IPS DF 6.9 (cell line): ENCODE results near the gene CTNNA2.

Experiments used
- DNase-seq: peaks from one replicate; pipeline ENCODE4 v3.0.0-alpha.2; 2013; ENCODE audit warnings: low read depth, low spot score
- H3K27ac ChIP-seq: one replicate; pipeline ENCODE4 v1.5.1; 2013; ENCODE audit warnings: low read length, control low read depth
- H3K27me3 ChIP-seq: 2 replicates; pipeline ENCODE4 v1.6.1; 2013; ENCODE audit warnings: mild to moderate bottlenecking, low read length; ENCODE audit not compliant: control insufficient read depth, insufficient read depth
- H3K36me3 ChIP-seq: 2 replicates; pipeline ENCODE4 v1.6.1; 2013; ENCODE audit warnings: low read length; ENCODE audit not compliant: control insufficient read depth, insufficient read depth
- H3K4me1 ChIP-seq: 2 replicates; pipeline ENCODE4 v1.6.1; 2013; ENCODE audit warnings: low read length; ENCODE audit not compliant: control insufficient read depth, insufficient read depth
- H3K4me3 ChIP-seq: 2 replicates; pipeline ENCODE4 v1.5.1; 2013; ENCODE audit warnings: mild to moderate bottlenecking, low read length
- H3K9me3 ChIP-seq: 2 replicates; pipeline ENCODE4 v1.6.1; 2013; ENCODE audit warnings: low read length, inconsistent platforms; ENCODE audit not compliant: control insufficient read depth, insufficient read depth
- WGBS: extraction: QIAGEN DNeasy Blood & Tissue Kit; methylation state at CpG from one replicate; pipeline ENCODE4 v1.1.7; 2013; ENCODE audit warnings: mixed read lengths, missing lambda C conversion rate; ENCODE audit not compliant: insufficient read length, insufficient coverage; 5-methylcytosine and 5-hydroxymethylcytosine counted together

CTNNA2 gene

DNA sequence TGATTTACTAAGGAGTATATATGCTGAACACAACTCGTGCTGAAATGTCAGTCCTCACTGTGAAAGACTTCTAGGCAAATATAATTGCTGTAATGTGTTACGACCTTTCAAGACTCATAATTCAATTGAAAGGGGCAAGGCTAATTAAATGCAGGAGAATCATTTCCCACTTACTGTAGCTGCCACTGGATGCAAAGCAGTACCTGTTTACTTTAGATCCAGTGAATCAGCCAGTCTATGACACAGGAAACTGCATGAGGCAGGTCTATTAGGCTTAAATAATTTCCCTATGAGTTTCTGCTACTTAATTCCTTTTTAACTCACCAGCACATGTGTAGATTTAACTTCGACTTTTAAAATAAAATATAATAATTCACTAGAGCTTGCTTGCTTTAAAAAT lies 125.6 kb downstream of the CTNNA2 start:
- Histone ChIP-seq H3K4me1 (peaks cover 2% of the 10 kb centered on the region; the same call in 1 of the 2 replicates), H3K27me3 (no peaks in the 10 kb centered on the region), H3K4me3 (no peak overlapping the region), H3K9me3 (no peaks in the 10 kb centered on the region), H3K27ac (no peak overlapping the region), H3K36me3 (no peaks in the 10 kb centered on the region)
- 100% methylated on average over 1 of the region's 3 CpGs for WGBS
- no peak for DNase-seq

DNA sequence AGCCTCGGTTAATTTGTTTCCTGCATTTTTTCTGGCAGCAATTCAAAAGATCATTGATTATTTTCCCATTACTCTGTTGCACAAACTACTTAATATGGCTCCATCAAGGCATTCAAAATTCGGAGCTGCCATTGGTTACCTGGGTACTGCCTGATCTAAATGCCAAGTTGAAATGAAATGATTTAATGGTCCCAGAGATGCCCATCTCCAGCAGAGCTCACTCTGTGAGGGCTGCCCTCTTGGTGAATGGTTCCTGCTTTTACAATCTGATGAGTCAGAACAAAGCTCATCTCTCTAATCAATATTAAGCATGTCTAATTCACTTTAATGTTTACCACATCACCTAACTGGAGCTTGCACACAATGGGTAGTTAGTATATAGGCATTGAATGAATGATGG lies 126.1 kb downstream of the CTNNA2 start:
- WGBS: no CpG with 5 or more reads among the region's 2 CpGs
- peaks cover 2% of the 10 kb centered on the region; the same call in 1 of the 2 replicates for H3K4me1 ChIP-seq
- H3K36me3 ChIP-seq: no peaks in the 10 kb centered on the region
- no peaks in the 10 kb centered on the region for H3K27me3 ChIP-seq
- H3K27ac ChIP-seq: no peak overlapping the region
- H3K4me3 ChIP-seq: no peak overlapping the region
- no peak for DNase-seq
- no peaks in the 10 kb centered on the region for H3K9me3 ChIP-seq

DNA sequence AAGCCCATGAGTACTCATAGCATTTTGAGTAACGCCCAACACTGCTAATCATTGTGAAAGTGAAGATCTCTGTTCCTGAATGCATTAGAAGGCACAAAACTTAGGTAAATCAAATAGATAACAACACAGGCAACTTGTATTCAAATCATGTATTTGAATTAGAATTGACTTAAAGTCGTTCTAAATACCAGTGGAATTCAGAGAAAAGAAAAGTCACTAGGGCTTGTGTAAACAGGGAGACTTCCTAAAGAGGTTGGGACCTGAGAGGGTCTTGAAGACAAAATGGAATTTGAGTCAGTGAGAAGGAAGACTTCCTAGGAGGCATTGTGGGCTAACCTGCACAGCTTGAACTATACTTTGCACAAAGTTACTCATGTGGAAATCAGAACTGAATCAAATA lies 127.2 kb downstream of the CTNNA2 start:
- DNase-seq: peak; percentile 22
- Histone ChIP-seq H3K4me3 (no peak overlapping the region), H3K27me3 (no peaks in the 10 kb centered on the region), H3K27ac (no peak overlapping the region), H3K36me3 (no peaks in the 10 kb centered on the region), H3K9me3 (no peaks in the 10 kb centered on the region), H3K4me1 (peaks cover 2% of the 10 kb centered on the region; the same call in 1 of the 2 replicates)
- WGBS: no CpG with 5 or more reads among the region's 2 CpGs

DNA sequence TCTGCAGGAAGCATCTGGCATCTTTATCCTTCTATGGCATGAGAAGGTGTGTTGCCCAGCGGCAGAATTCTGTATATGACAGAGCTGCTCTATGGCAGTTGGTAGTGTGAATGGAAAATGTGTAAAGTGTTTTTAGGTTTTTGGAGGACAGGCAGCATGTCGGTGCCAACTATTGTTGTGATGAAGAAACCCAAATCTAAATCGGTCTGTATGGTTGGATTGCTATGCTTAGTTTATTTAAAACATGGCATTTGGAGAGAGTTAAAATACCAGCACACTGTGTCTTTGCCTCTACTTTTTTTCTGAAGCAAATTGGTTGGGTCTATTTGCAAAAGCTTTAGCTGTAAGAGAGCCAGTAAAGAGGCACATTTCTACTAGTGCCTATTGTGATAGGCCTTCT lies 136.7 kb downstream of the CTNNA2 start:
- no peak for DNase-seq
- no peak overlapping the region for H3K4me3 ChIP-seq
- no peaks in the 10 kb centered on the region for H3K27me3 ChIP-seq
- no CpG with 5 or more reads among the region's 3 CpGs for WGBS
- H3K27ac ChIP-seq: no peak overlapping the region
- no peaks in the 10 kb centered on the region for H3K9me3 ChIP-seq
- H3K36me3 ChIP-seq: no peaks in the 10 kb centered on the region
- no peaks in the 10 kb centered on the region for H3K4me1 ChIP-seq

DNA sequence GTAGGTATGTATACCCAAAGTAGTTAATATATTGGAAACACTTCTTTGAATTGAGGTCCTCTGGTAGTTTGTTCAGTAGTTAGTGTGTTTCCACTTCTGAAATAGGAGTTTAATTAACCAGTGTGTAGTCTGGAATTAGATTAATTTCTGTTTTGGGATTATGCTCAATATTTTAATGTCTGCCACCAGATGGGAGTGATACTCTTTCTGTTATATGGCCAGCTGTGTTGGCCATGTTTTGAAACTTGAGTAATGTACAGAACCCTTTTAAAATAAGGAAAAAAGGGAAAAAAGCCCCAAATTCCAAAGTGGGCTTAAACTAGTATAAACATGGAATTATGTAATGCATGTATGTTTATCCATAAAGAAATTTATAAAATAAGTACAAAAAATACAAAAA lies 147.7 kb downstream of the CTNNA2 start:
- Histone ChIP-seq H3K4me3 (no peak overlapping the region), H3K4me1 (no peaks in the 10 kb centered on the region), H3K36me3 (no peaks in the 10 kb centered on the region), H3K9me3 (no peaks in the 10 kb centered on the region), H3K27ac (no peak overlapping the region), H3K27me3 (no peaks in the 10 kb centered on the region)
- DNase-seq: no peak

DNA sequence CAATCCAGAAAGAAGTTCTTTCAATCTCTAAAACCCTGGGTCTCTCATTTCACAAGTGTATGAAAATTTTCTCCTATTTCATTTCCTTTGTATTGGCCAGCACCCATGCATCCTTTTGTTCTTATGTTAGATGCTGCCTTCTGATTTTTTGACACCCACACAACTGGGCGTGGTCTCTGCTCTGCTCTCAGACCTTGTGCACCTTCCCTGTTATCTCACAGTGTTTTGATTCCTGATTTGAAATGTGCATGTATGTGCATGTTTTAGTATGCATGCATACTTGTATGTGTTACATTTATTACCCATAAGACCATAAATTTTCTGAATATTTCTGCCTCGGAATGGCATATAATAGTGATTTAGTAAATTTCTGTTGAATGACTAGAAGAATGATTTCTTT lies 152.2 kb downstream of the CTNNA2 start:
- Histone ChIP-seq H3K36me3 (no peaks in the 10 kb centered on the region), H3K27ac (no peak overlapping the region), H3K4me3 (no peak overlapping the region), H3K27me3 (no peaks in the 10 kb centered on the region), H3K4me1 (0 out of 2 replicates have a peak, but pooled peaks cover 4% of the 10 kb centered on the region), H3K9me3 (no peaks in the 10 kb centered on the region)
- no CpG with 5 or more reads among the region's 2 CpGs for WGBS
- no peak for DNase-seq

DNA sequence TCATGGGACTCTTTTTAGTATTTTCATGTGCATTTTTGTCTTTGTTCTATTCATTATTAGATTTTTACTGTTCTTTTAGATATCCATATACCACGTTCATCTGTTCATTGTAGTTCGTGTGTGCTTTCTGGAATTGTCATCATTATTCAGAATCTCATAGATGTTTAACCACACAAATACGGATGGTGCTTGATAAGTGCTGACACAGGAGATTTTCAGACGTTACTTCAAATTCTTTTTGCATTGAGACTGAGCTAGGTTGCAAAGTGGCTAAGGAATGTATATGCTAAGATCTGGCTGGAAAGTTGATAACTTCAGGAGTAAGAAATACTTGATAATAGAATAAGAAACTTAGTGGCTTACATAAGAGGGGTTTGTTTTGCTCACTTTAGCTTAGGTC lies 153.6 kb downstream of the CTNNA2 start:
- WGBS: no CpG with 5 or more reads among the region's 4 CpGs
- Histone ChIP-seq H3K36me3 (no peaks in the 10 kb centered on the region), H3K9me3 (no peaks in the 10 kb centered on the region), H3K4me3 (no peak overlapping the region), H3K27me3 (no peaks in the 10 kb centered on the region), H3K4me1 (0 out of 2 replicates have a peak, but pooled peaks cover 5% of the 10 kb centered on the region), H3K27ac (no peak overlapping the region)
- no peak for DNase-seq

DNA sequence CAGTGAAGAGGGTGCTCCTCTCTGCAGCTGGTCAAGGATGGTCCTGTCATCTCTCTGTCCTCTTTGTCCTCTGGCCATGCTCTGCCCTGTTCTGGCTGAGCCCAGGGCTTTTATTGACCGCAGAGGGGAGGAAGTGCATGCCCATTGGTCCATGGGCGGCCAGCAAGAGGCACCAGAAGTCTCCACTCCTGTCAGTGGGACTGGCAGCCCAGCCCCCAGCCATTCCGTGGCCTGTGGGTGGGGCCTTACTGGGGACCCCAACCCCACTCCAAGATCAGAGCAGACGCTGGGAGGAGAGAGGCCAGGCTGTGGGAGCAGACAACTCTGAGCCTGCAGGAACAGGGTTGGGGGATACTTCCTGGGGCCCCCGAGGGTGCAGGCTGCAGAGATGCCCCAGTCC lies 156.9 kb downstream of the CTNNA2 start:
- Histone ChIP-seq H3K27me3 (no peaks in the 10 kb centered on the region), H3K36me3 (no peaks in the 10 kb centered on the region), H3K9me3 (no peaks in the 10 kb centered on the region), H3K4me3 (no peak overlapping the region), H3K4me1 (0 out of 2 replicates have a peak, but pooled peaks cover 5% of the 10 kb centered on the region), H3K27ac (no peak overlapping the region)
- no peak for DNase-seq
- no CpG with 5 or more reads among the region's 5 CpGs for WGBS

DNA sequence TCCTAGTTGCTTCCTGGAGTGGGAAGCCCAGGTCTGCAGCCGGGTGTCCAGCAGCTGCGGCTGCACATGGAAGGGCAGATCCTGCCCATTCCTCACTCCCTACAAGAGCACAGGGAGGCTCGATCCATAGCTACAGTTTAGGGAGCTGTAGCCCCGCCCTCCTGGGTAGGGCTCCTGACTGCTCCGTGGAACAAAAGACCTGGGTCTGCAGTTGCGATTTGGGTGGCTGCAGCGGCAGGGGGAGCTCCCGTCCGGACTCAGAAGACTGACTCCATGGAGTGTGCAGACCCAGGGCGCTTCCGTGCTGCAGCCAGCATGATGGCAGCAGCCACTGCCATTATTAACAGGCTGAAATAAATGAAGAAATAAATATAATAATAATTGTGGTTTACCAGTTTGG lies 157.3 kb downstream of the CTNNA2 start:
- H3K4me3 ChIP-seq: no peak overlapping the region
- H3K36me3 ChIP-seq: no peaks in the 10 kb centered on the region
- H3K27ac ChIP-seq: no peak overlapping the region
- no peaks in the 10 kb centered on the region for H3K9me3 ChIP-seq
- no peaks in the 10 kb centered on the region for H3K27me3 ChIP-seq
- peak; percentile 64 for DNase-seq
- WGBS: no CpG with 5 or more reads among the region's 11 CpGs
- H3K4me1 ChIP-seq: 0 out of 2 replicates have a peak, but pooled peaks cover 5% of the 10 kb centered on the region

DNA sequence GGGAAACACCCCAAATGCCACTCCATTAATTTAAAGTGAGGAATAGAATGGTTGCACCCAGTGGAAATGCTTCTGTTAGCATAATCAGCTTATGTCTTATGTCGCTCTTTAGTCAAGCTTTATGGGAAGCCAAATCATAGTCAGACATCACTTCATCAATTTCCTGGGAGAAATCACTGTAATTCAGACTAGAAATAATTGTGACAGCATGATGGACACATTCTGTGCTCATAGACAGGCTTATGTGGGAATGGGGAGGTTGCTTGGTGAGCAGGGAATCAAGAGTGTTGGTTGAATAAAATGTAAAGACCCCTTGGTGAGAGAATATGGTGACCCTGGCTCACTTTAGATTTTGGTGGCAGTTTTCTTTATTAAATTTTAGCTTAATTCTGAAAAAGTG lies 174.0 kb downstream of the CTNNA2 start:
- no peaks in the 10 kb centered on the region for H3K36me3 ChIP-seq
- no peaks in the 10 kb centered on the region for H3K4me1 ChIP-seq
- H3K9me3 ChIP-seq: no peaks in the 10 kb centered on the region
- DNase-seq: no peak
- no peak overlapping the region for H3K27ac ChIP-seq
- no peak overlapping the region for H3K4me3 ChIP-seq
- no peaks in the 10 kb centered on the region for H3K27me3 ChIP-seq
- WGBS: no CpG with 5 or more reads among the region's 1 CpG

DNA sequence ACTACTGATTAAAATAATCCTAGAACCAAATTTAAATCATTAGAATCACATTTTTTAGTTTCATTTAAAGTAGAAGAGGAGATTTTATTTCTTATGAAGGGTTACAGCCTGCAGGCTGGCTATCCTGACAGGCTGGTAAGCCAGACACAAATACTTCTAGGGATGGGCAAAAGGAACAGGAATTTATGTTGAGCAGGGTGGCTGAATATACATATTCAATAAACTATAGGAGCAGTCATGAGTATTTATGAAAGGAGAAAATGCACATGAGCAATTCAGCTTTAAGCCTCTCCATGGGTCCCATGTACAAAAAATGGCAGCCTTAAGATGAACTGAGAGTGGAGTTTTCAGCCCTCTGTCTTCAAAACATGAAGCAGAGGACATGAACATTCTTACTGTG lies 182.4 kb downstream of the CTNNA2 start:
- H3K27ac ChIP-seq: no peak overlapping the region

More for the DNA sequence above, 182.4 kb downstream of the CTNNA2 start:
- H3K36me3 ChIP-seq: no peaks in the 10 kb centered on the region
- DNase-seq: no peak
- no peak overlapping the region for H3K4me3 ChIP-seq
- H3K27me3 ChIP-seq: no peaks in the 10 kb centered on the region
- H3K4me1 ChIP-seq: no peaks in the 10 kb centered on the region; the same call in 1 of the 2 replicates
- H3K9me3 ChIP-seq: no peaks in the 10 kb centered on the region
